Measurements from ENCODE around the gene RGS12.

DNA sequence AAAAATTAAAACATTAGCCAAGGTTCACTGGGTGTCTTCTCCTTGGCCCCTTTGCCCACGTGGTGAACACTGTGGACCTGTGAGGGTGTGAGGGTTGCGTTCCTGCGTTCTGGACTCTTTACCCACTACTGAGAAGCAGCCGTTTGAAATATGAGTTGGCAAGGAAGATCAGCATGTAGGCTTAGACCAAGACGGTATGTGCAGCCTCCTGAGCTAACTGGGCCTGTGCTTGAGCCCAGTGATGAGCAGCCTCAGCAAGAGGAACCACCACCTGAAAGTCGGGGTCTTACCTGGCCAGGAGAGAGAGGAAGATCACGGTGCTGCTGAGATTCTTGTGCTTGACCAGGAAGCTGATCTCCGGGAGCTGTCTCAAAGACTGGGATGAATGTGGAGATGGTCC lies 19.5 kb downstream of the RGS12 start:
- TF ChIP-seq, protein P1, sequence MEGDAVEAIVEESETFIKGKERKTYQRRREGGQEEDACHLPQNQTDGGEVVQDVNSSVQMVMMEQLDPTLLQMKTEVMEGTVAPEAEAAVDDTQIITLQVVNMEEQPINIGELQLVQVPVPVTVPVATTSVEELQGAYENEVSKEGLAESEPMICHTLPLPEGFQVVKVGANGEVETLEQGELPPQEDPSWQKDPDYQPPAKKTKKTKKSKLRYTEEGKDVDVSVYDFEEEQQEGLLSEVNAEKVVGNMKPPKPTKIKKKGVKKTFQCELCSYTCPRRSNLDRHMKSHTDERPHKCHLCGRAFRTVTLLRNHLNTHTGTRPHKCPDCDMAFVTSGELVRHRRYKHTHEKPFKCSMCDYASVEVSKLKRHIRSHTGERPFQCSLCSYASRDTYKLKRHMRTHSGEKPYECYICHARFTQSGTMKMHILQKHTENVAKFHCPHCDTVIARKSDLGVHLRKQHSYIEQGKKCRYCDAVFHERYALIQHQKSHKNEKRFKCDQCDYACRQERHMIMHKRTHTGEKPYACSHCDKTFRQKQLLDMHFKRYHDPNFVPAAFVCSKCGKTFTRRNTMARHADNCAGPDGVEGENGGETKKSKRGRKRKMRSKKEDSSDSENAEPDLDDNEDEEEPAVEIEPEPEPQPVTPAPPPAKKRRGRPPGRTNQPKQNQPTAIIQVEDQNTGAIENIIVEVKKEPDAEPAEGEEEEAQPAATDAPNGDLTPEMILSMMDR (IDR thresholded peaks at IDR 0.05; ENCODE audit: poor library complexity), result no peak
- no peak for TF ChIP-seq EZH2phosphoT487 (IDR thresholded peaks at IDR 0.05; ENCODE audit: low read depth, severe bottlenecking, unreplicated experiment)

Measured in hepatocyte (in vitro differentiated cells).